Measurements from ENCODE around the gene HNRNPH2.

Gene HNRNPH2

GRCh38 chrX:101462892-101463291, 54.9 kb downstream of the HNRNPH2 start:
- DNase-seq (ENCODE audit: low spot score), result no peak

All from globus pallidus (tissue), 1 donor.